OCI-LY3 (cell line): Measurements from ENCODE around the gene ESRRG.

ENCODE experiments used
- H2AFZ ChIP-seq: fragments of 200-600, 300-600 bp; shearing (Covaris generic); 2 replicates; pipeline ENCODE4 v1.6.0; 2014; ENCODE audit warnings: antibody characterized with exemption, low read depth, low read length
- H3K27ac ChIP-seq: fragments of 200-600, 300-600 bp; sonication (generic); 2 replicates; pipeline ENCODE4 v1.5.1; 2014; ENCODE audit warnings: mild to moderate bottlenecking, low read length, moderate library complexity, mixed read lengths
- H3K27me3 ChIP-seq: fragments of 200-600, 300-600 bp; sonication (generic); 2 replicates; pipeline ENCODE4 v1.6.1; 2014; ENCODE audit warnings: low read depth, low read length, mixed read lengths
- H3K36me3 ChIP-seq: fragments of 200-600, 300-600 bp; sonication (generic); replicated peaks from 2 replicates; pipeline ENCODE3; 2014; ENCODE audit warnings: low read depth, low read length, mixed read lengths
- H3K4me1 ChIP-seq: fragments of 300-600, 200-600 bp; sonication (generic); 2 replicates; pipeline ENCODE4 v1.6.1; 2014; ENCODE audit warnings: low read length, mixed read lengths
- H3K4me2 ChIP-seq: fragments of 200-600, 300-600 bp; sonication (generic); 2 replicates; pipeline ENCODE4 v1.6.1; 2014; ENCODE audit warnings: low read length, mixed read lengths
- H3K4me3 ChIP-seq: fragments of 300-600, 200-600 bp; sonication (generic); 2 replicates; pipeline ENCODE4 v1.5.1; 2014; ENCODE audit warnings: antibody characterized with exemption, mild to moderate bottlenecking, low read length, moderate library complexity
- H3K79me2 ChIP-seq: fragments of 300-600, 200-600 bp; shearing (Covaris generic); 2 replicates; pipeline ENCODE4 v1.6.1; 2014; ENCODE audit warnings: mild to moderate bottlenecking, low read length, mixed read lengths
- H3K9ac ChIP-seq: fragments of 300-600, 200-600 bp; shearing (Covaris generic); 2 replicates; pipeline ENCODE4 v1.6.0; 2014; ENCODE audit warnings: mild to moderate bottlenecking, low read length, moderate library complexity
- H3K9me3 ChIP-seq: fragments of 200-600, 300-600 bp; shearing (Covaris generic); 2 replicates; pipeline ENCODE4 v1.6.1; 2014; ENCODE audit warnings: low read length, mixed read lengths; ENCODE audit not compliant: insufficient read depth
- H4K20me1 ChIP-seq: fragments of 200-600, 300-600 bp; sonication (generic); 2 replicates; pipeline ENCODE4 v1.6.1; 2016; ENCODE audit warnings: low read length, mixed read lengths; ENCODE audit not compliant: insufficient read depth
- CTCF ChIP-seq: fragments of 200-600, 300-600 bp; sonication (generic); IDR thresholded peaks from 2 replicates; pipeline ENCODE4 v1.5.1; 2014; ENCODE audit warnings: antibody characterized with exemption, low read length, low read depth
- EZH2phosphoT487 ChIP-seq: fragments of 200-600 bp; shearing (Covaris generic); IDR thresholded peaks from 2 replicates; pipeline ENCODE4 v1.6.1; 2018; ENCODE audit warnings: antibody characterized with exemption, mixed run types, low read depth

The ESRRG gene

GRCh38 chr1:216732121-216732520 lies 8.9 kb upstream of the ESRRG start:
- Histone ChIP-seq H2AFZ (no peak overlapping the region), H3K4me3 (no peak overlapping the region), H3K27ac (no peak overlapping the region), H3K4me2 (no peak overlapping the region), H3K27me3 (no peaks in the 10 kb centered on the region), H4K20me1 (no peaks in the 10 kb centered on the region), H3K9me3 (no peaks in the 10 kb centered on the region), H3K4me1 (no peaks in the 10 kb centered on the region), H3K79me2 (no peaks in the 10 kb centered on the region), H3K9ac (no peak overlapping the region), H3K36me3 (no peaks in the 10 kb centered on the region)
- TF ChIP-seq EZH2phosphoT487, result no peak
- no peak for TF ChIP-seq CTCF

- Histone ChIP-seq H3K27me3 (no peaks in the 10 kb centered on the region), H3K9me3 (no peaks in the 10 kb centered on the region), H3K36me3 (no peaks in the 10 kb centered on the region), H3K4me2 (no peak overlapping the region), H4K20me1 (no peaks in the 10 kb centered on the region), H3K4me1 (no peaks in the 10 kb centered on the region), H3K9ac (no peak overlapping the region), H3K27ac (no peak overlapping the region), H3K4me3 (no peak overlapping the region), H3K79me2 (no peaks in the 10 kb centered on the region), H2AFZ (no peak overlapping the region)
- TF ChIP-seq CTCF (no peak), EZH2phosphoT487 (no peak)
Observed at GRCh38 chr1:216731562-216731961, 8.3 kb upstream of the ESRRG start.

GRCh38 chr1:216726435-216726834 lies 3.2 kb upstream of the ESRRG start:
- Histone ChIP-seq H2AFZ (no peak overlapping the region), H3K4me2 (no peak overlapping the region), H3K36me3 (no peaks in the 10 kb centered on the region), H3K9me3 (no peaks in the 10 kb centered on the region), H3K79me2 (no peaks in the 10 kb centered on the region), H3K9ac (no peak overlapping the region), H3K27me3 (no peaks in the 10 kb centered on the region), H3K27ac (no peak overlapping the region), H4K20me1 (no peaks in the 10 kb centered on the region), H3K4me1 (no peaks in the 10 kb centered on the region), H3K4me3 (no peak overlapping the region)
- TF ChIP-seq EZH2phosphoT487 (no peak), CTCF (no peak)

GRCh38 chr1:216722821-216723220 lies 408 bp downstream of the ESRRG start:
- H3K4me1 ChIP-seq, result no peaks in the 10 kb centered on the region
- H3K9ac ChIP-seq, result no peak overlapping the region
- H3K4me2 ChIP-seq, result no peak overlapping the region

More at GRCh38 chr1:216722821-216723220, 408 bp downstream of the ESRRG start:
- no peak overlapping the region for H3K4me3 ChIP-seq
- H3K9me3 ChIP-seq, result no peaks in the 10 kb centered on the region
- H3K27me3 ChIP-seq, result peaks cover 8% of the 10 kb centered on the region
- H2AFZ ChIP-seq, result no peak overlapping the region
- no peaks in the 10 kb centered on the region for H3K79me2 ChIP-seq
- no peak overlapping the region for H3K27ac ChIP-seq
- no peak for TF ChIP-seq EZH2phosphoT487
- no peak for TF ChIP-seq CTCF
- no peaks in the 10 kb centered on the region for H4K20me1 ChIP-seq
- H3K36me3 ChIP-seq, result no peaks in the 10 kb centered on the region
